ENCODE measurements around the gene TIMM8B. TPM values are rescaled to one million over a fixed set of nuclear protein-coding genes. Genes with fewer than 3 reads are reported as not detected.
"Not testable (repeated sequence)": the region's sequence is repeated elsewhere in the genome, so short reads cannot be mapped to it uniquely, and the experiment has no call there.

Gene TIMM8B
- total RNA-seq, 1 donor = 10.6 TPM

DNA sequence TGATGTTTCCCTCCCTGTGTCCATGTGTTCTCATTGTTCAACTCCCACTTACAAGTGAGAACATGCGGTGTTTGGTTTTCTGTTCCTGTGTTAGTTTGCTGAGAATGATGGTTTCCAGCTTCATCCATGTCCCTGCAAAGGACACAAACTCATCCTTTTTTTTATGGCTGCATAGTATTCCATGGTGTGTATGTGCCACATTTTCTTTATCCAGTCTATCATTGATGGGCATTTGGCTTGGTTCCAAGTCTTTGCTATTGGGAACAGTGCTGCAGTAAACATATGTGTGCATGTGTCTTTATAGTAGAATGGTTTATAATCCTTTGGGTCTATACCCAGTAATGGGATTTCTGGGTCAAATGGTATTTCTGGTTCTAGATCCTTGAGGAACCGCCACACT, 39.9 kb downstream of the TIMM8B start:
- H3K4me3 ChIP-seq (ENCODE audit: low read length); H3K9me3 ChIP-seq (ENCODE audit: low read depth, low read length); H3K27me3 ChIP-seq (ENCODE audit: insufficient read depth, low read length): not testable (repeated sequence)
- peaks cover 12% of the 10 kb centered on the region for H3K4me1 ChIP-seq (ENCODE audit: insufficient read depth, low read length)

- Histone ChIP-seq H3K9me3 (ENCODE audit: low read depth, low read length) (no peaks in the 10 kb centered on the region), H3K27me3 (ENCODE audit: insufficient read depth, low read length) (no peaks in the 10 kb centered on the region), H3K4me1 (ENCODE audit: insufficient read depth, low read length) (peaks cover 12% of the 10 kb centered on the region), H3K4me3 (ENCODE audit: low read length) (no peak overlapping the region)
Observed at GRCh38 chr11:112044961-112045360, 41.6 kb downstream of the TIMM8B start.

GRCh38 chr11:112042961-112043304, 43.6 kb downstream of the TIMM8B start:
- Histone ChIP-seq H3K9me3 (ENCODE audit: low read depth, low read length) (no peaks in the 10 kb centered on the region), H3K4me3 (ENCODE audit: low read length) (no peak overlapping the region), H3K27me3 (ENCODE audit: insufficient read depth, low read length) (no peaks in the 10 kb centered on the region), H3K4me1 (ENCODE audit: insufficient read depth, low read length) (no peaks in the 10 kb centered on the region)

DNA sequence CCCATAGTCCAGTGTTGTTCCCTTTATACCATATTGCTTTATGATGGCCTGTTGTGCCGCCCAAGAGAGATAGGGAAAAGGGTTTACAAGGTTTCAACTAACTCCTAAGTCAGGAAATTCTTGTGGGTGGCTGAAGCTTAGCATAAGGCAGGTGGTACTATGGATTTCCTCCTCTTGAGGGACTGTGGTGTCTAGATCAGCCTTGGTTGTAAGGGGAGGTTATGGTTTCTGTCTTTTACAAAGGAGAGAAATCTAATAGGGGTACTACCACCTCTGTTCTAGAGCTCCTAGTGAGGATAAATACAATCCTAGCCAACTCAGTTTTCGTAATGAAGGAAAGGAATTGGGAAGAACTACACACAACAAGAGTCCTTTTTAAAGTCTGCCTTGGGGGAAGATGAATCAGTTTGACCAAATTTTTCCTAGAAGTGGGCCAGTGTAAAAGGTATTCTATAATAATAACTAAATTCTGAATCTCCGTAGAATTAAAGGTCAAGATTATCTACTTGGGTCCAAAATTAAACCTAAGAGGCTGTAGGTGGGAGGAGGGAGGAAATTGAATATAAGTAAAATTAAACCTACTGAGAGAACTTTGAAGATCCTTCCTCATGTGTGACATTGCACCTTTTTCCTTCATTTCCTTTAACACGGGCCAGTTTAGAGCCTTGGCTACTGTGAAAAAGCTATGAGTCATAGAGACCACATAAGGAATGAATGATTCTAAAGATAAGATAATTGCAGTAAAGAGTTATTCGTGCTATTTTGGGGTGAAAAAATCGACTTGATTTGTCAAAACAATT, 44.2 kb downstream of the TIMM8B start:
- no peaks in the 10 kb centered on the region for H3K27me3 ChIP-seq (ENCODE audit: insufficient read depth, low read length)
- no peaks in the 10 kb centered on the region for H3K9me3 ChIP-seq (ENCODE audit: low read depth, low read length)
- H3K4me1 ChIP-seq (ENCODE audit: insufficient read depth, low read length) = no peaks in the 10 kb centered on the region
- no peak overlapping the region for H3K4me3 ChIP-seq (ENCODE audit: low read length)

- no peak overlapping the region for H3K4me3 ChIP-seq (ENCODE audit: low read length)
- H3K4me1 ChIP-seq (ENCODE audit: insufficient read depth, low read length) = no peaks in the 10 kb centered on the region
- no peaks in the 10 kb centered on the region for H3K27me3 ChIP-seq (ENCODE audit: insufficient read depth, low read length)
- no peaks in the 10 kb centered on the region for H3K9me3 ChIP-seq (ENCODE audit: low read depth, low read length)
Observed at GRCh38 chr11:112037527-112037926, 49.0 kb downstream of the TIMM8B start.

Other genes with a start within 250 kb of the TIMM8B start
- gene ALG9, start 215.2 kb downstream of the TIMM8B start, total RNA-seq = 23.7 TPM
- 2.0 TPM for gene FDXACB1, start 207.6 kb downstream of the TIMM8B start, total RNA-seq
- gene CFAP68, start 207.2 kb downstream of the TIMM8B start, total RNA-seq = 13.2 TPM
- not detected for gene CRYAB, start 175.0 kb downstream of the TIMM8B start, total RNA-seq
- gene HSPB2, start 174.0 kb downstream of the TIMM8B start, total RNA-seq = not detected
- not detected for gene C11orf52, start 167.8 kb downstream of the TIMM8B start, total RNA-seq
- gene DIXDC1, start 149.4 kb downstream of the TIMM8B start, total RNA-seq = 1.4 TPM
- gene DLAT, start 61.3 kb downstream of the TIMM8B start, total RNA-seq = 15.1 TPM
- gene PIH1D2, start 12.7 kb downstream of the TIMM8B start, total RNA-seq = not detected
- gene NKAPD1, start 12.5 kb downstream of the TIMM8B start, total RNA-seq = 20.7 TPM
- gene SDHD, start 117 bp upstream of the TIMM8B start, total RNA-seq = 72.1 TPM
- 13.0 TPM for gene IL18, start 77.3 kb upstream of the TIMM8B start, total RNA-seq
- gene TEX12, start 80.6 kb upstream of the TIMM8B start, total RNA-seq = 0.63 TPM
- 1.4 TPM for gene BCO2, start 88.8 kb upstream of the TIMM8B start, total RNA-seq
- gene PTS, start 139.7 kb upstream of the TIMM8B start, total RNA-seq = 37.3 TPM
- gene PLET1, start 174.1 kb upstream of the TIMM8B start, total RNA-seq = not detected